ENCODE results near the gene ELL. TPM values are rescaled to one million over a fixed set of nuclear protein-coding genes. Genes with fewer than 3 reads are reported as not detected.

The ELL gene
- polyA plus RNA-seq, 1 donor from 2014 or later, result 7.2 TPM

GRCh38 chr19:18428173-18428786 lies 93.6 kb downstream of the ELL start:
- H3K9me2 ChIP-seq (ENCODE audit: insufficient read depth, low read length), result no peaks in the 10 kb centered on the region
- H3F3A ChIP-seq (ENCODE audit: insufficient read depth, low read length, poor library complexity, severe bottlenecking), result no peaks in the 10 kb centered on the region
- peak overlapping the region; percentile 75 for H3K9ac ChIP-seq (ENCODE audit: low read length)
- H3K36me3 ChIP-seq (ENCODE audit: insufficient read depth, low read length), result no peaks in the 10 kb centered on the region
- H2AFZ ChIP-seq (ENCODE audit: low read depth, low read length), result peak overlapping the region; percentile 19
- H4K20me1 ChIP-seq (ENCODE audit: insufficient read depth), result no peaks in the 10 kb centered on the region
- TF ChIP-seq EP300 (conservative IDR thresholded peaks at IDR 0.05; ENCODE audit: poor library complexity, severe bottlenecking) (no peak), TAF1 (IDR thresholded peaks at IDR 0.05; ENCODE audit: low read depth) (no peak), POLR2AphosphoS5 (IDR thresholded peaks at IDR 0.05) (no peak), RAD21 (conservative IDR thresholded peaks at IDR 0.05) (no peak), MXI1 (conservative IDR thresholded peaks at IDR 0.05; ENCODE audit: poor library complexity, severe bottlenecking) (no peak), EZH2 (IDR thresholded peaks at IDR 0.05; ENCODE audit: borderline replicate concordance, insufficient read depth, low read length, poor library complexity, severe bottlenecking) (no peak), SMC3 (conservative IDR thresholded peaks at IDR 0.05; ENCODE audit: poor library complexity) (no peak)
- TF ChIP-seq, protein P1, sequence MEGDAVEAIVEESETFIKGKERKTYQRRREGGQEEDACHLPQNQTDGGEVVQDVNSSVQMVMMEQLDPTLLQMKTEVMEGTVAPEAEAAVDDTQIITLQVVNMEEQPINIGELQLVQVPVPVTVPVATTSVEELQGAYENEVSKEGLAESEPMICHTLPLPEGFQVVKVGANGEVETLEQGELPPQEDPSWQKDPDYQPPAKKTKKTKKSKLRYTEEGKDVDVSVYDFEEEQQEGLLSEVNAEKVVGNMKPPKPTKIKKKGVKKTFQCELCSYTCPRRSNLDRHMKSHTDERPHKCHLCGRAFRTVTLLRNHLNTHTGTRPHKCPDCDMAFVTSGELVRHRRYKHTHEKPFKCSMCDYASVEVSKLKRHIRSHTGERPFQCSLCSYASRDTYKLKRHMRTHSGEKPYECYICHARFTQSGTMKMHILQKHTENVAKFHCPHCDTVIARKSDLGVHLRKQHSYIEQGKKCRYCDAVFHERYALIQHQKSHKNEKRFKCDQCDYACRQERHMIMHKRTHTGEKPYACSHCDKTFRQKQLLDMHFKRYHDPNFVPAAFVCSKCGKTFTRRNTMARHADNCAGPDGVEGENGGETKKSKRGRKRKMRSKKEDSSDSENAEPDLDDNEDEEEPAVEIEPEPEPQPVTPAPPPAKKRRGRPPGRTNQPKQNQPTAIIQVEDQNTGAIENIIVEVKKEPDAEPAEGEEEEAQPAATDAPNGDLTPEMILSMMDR (IDR thresholded peaks at IDR 0.05; ENCODE audit: poor library complexity, severe bottlenecking), result no peak
- TF ChIP-seq, protein P2, sequence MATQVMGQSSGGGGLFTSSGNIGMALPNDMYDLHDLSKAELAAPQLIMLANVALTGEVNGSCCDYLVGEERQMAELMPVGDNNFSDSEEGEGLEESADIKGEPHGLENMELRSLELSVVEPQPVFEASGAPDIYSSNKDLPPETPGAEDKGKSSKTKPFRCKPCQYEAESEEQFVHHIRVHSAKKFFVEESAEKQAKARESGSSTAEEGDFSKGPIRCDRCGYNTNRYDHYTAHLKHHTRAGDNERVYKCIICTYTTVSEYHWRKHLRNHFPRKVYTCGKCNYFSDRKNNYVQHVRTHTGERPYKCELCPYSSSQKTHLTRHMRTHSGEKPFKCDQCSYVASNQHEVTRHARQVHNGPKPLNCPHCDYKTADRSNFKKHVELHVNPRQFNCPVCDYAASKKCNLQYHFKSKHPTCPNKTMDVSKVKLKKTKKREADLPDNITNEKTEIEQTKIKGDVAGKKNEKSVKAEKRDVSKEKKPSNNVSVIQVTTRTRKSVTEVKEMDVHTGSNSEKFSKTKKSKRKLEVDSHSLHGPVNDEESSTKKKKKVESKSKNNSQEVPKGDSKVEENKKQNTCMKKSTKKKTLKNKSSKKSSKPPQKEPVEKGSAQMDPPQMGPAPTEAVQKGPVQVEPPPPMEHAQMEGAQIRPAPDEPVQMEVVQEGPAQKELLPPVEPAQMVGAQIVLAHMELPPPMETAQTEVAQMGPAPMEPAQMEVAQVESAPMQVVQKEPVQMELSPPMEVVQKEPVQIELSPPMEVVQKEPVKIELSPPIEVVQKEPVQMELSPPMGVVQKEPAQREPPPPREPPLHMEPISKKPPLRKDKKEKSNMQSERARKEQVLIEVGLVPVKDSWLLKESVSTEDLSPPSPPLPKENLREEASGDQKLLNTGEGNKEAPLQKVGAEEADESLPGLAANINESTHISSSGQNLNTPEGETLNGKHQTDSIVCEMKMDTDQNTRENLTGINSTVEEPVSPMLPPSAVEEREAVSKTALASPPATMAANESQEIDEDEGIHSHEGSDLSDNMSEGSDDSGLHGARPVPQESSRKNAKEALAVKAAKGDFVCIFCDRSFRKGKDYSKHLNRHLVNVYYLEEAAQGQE (IDR thresholded peaks at IDR 0.05; ENCODE audit: borderline replicate concordance), result no peak
- H3K4me2 ChIP-seq (ENCODE audit: low read length), result peak overlapping the region; percentile 44
- H3K27ac ChIP-seq (ENCODE audit: low read length), result peak overlapping the region; percentile 92
- peak overlapping the region; percentile 70 for H3K4me3 ChIP-seq (ENCODE audit: low read length)
- H3K27me3 ChIP-seq (ENCODE audit: insufficient read depth, low read depth, low read length), result no peaks in the 10 kb centered on the region
- no peaks in the 10 kb centered on the region for H3K9me3 ChIP-seq (ENCODE audit: low read length)
- peaks cover 7% of the 10 kb centered on the region for H3K79me2 ChIP-seq (replicated peaks; ENCODE audit: insufficient read depth, low read length)

DNA sequence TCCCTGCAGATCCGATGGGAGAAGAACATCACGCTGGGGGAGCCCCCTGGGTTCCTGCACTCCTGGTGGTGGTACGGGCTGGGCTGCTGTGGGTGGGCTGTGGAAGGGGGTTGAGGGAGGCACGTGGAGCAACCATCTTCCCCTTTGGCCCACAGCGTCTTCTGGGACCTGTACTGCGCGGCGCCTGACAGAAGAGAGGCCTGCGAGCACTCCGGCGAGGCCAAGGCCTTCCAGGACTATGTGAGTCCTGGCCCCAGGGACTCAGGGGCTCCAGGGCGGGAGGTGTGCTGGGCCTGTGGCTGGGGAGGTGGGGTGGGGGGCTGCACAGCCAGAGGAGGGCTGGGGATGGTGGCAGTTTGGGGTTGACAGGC lies 94.1 kb downstream of the ELL start:
- Histone ChIP-seq H3K27me3 (ENCODE audit: insufficient read depth, low read depth, low read length) (no peaks in the 10 kb centered on the region), H4K20me1 (ENCODE audit: insufficient read depth) (no peaks in the 10 kb centered on the region), H3K4me3 (ENCODE audit: low read length) (peak overlapping the region; percentile 70), H3K27ac (ENCODE audit: low read length) (peak overlapping the region; percentile 92), H3K36me3 (ENCODE audit: insufficient read depth, low read length) (no peaks in the 10 kb centered on the region), H3K9ac (ENCODE audit: low read length) (no peak overlapping the region), H3K4me2 (ENCODE audit: low read length) (no peak overlapping the region), H3F3A (ENCODE audit: insufficient read depth, low read length, poor library complexity, severe bottlenecking) (no peaks in the 10 kb centered on the region), H3K9me3 (ENCODE audit: low read length) (no peaks in the 10 kb centered on the region), H2AFZ (ENCODE audit: low read depth, low read length) (no peak overlapping the region), H3K9me2 (ENCODE audit: insufficient read depth, low read length) (no peaks in the 10 kb centered on the region), H3K79me2 (replicated peaks; ENCODE audit: insufficient read depth, low read length) (peaks cover 7% of the 10 kb centered on the region)
- no peak for TF ChIP-seq MXI1 (conservative IDR thresholded peaks at IDR 0.05; ENCODE audit: poor library complexity, severe bottlenecking)
- TF ChIP-seq POLR2AphosphoS5 (IDR thresholded peaks at IDR 0.05), result no peak
- no peak for TF ChIP-seq RAD21 (conservative IDR thresholded peaks at IDR 0.05)
